RWPE1 (cell line): Measurements from ENCODE around the gene MRC1.

Experiments
- CTCF ChIA-PET: fragments of 350-600 bp; sonication (Branson Sonifier 250); formaldehyde crosslinking; extraction: SDS; loops from one replicate; lab custom pipeline; 2021; lab: Yijun Ruan, JAX
- POLR2A ChIA-PET: fragments of 400-600 bp; formaldehyde crosslinking; extraction: SDS; loops from one replicate; lab custom pipeline; 2020; ENCODE audit warnings: antibody characterized with exemption; ENCODE audit not compliant: low non-redundant PET; lab: Yijun Ruan, JAX
- DNase-seq: peaks from one replicate; pipeline ENCODE4 v3.0.0; 2012; ENCODE audit warnings: low spot score
- H3K27ac ChIP-seq: fragments of 450-650 bp; 2 replicates; pipeline ENCODE4 v1.5.1; 2017
- CTCF ChIP-seq: fragments of 450-650 bp; conservative IDR thresholded peaks from 2 replicates; pipeline ENCODE4 v1.5.1; 2017; ENCODE audit warnings: low read depth, mild to moderate bottlenecking

The MRC1 gene

GRCh38 chr10:17802976-17803375 is 6.2 kb upstream of the MRC1 start:
- CTCF ChIA-PET = no interaction called here
- no peak overlapping the region for H3K27ac ChIP-seq
- peak; percentile 10 for DNase-seq
- POLR2A ChIA-PET = no interaction called here
- TF ChIP-seq CTCF = no peak

GRCh38 chr10:17805330-17805729 is 3.8 kb upstream of the MRC1 start:
- CTCF ChIA-PET = no interaction called here
- no peak for TF ChIP-seq CTCF
- POLR2A ChIA-PET = no interaction called here
- DNase-seq = no peak
- no peak overlapping the region for H3K27ac ChIP-seq

- H3K27ac ChIP-seq = no peak overlapping the region
- DNase-seq = no peak
- TF ChIP-seq CTCF = no peak
- POLR2A ChIA-PET = no interaction called here
- CTCF ChIA-PET = no interaction called here
These were observed 3.1 kb upstream of the MRC1 start for GRCh38 chr10:17805921-17806577.

GRCh38 chr10:17811146-17811865 is 2.2 kb downstream of the MRC1 start:
- DNase-seq = no peak
- CTCF ChIA-PET = no interaction called here

GRCh38 chr10:17814973-17815372 is 5.8 kb downstream of the MRC1 start:
- no peak for TF ChIP-seq CTCF
- ChIA-PET POLR2A (no interaction called here), CTCF (no interaction called here)
- DNase-seq = no peak
- H3K27ac ChIP-seq = no peak overlapping the region

More at GRCh38 chr10:17811146-17811865, 2.2 kb downstream of the MRC1 start:
- POLR2A ChIA-PET = no interaction called here
- H3K27ac ChIP-seq = no peak overlapping the region
- TF ChIP-seq CTCF = no peak

GRCh38 chr10:17816199-17816598 is 7.1 kb downstream of the MRC1 start:
- ChIA-PET POLR2A (no interaction called here), CTCF (interaction anchor here (0.8 kb wide), 1 partner anchor 19 kb away, joined by 4 read pairs; no protein-coding TSS in a partner anchor)
- H3K27ac ChIP-seq = no peak overlapping the region
- no peak for DNase-seq
- no peak for TF ChIP-seq CTCF
